Chondrocyte (in vitro differentiated cells): ENCODE measurements around the gene RMND5B. TPM values are rescaled to one million over a fixed set of nuclear protein-coding genes. Genes with fewer than 3 reads are reported as not detected.

Source experiments
- DNase-seq: peaks from one replicate; pipeline ENCODE4 v3.0.0; 2021; ENCODE audit warnings: mixed read lengths, low spot score
- H3K27ac Mint-ChIP-seq: one replicate; pipeline ENCODE4 v1.8.0; 2021; ENCODE audit warnings: mild to moderate bottlenecking, moderate library complexity, mixed read lengths; ENCODE audit not compliant: unreplicated experiment
- H3K27me3 Mint-ChIP-seq: 2 replicates; pipeline ENCODE4 v1.8.0; 2021; ENCODE audit warnings: low read depth, mixed read lengths
- H3K36me3 Mint-ChIP-seq: 2 replicates; pipeline ENCODE4 v1.8.0; 2021; ENCODE audit warnings: low read depth, mixed read lengths
- H3K4me1 Mint-ChIP-seq: 2 replicates; pipeline ENCODE4 v1.8.0; 2021; ENCODE audit warnings: low read depth, mild to moderate bottlenecking, mixed read lengths
- H3K4me3 Mint-ChIP-seq: one replicate; pipeline ENCODE4 v1.8.0; 2021; ENCODE audit warnings: mild to moderate bottlenecking, moderate library complexity, mixed read lengths; ENCODE audit not compliant: unreplicated experiment
- H3K9me3 Mint-ChIP-seq: 2 replicates; pipeline ENCODE4 v1.8.0; 2021; ENCODE audit warnings: low read depth, mixed read lengths
- CTCF ChIP-seq: fragments of 200-600 bp; sonication (generic); IDR thresholded peaks from 2 replicates; pipeline ENCODE4 v1.5.0; 2021; ENCODE audit warnings: antibody characterized with exemption, mild to moderate bottlenecking, moderate library complexity
- total RNA-seq: library from RNA; stranded (reverse); gene quantifications from 3 replicates; pipeline ENCODE4 v1.2.1, GENCODE V29; 2021

Gene RMND5B
- total RNA-seq, 1 donor from 2014 or later: 26.8 TPM

DNA sequence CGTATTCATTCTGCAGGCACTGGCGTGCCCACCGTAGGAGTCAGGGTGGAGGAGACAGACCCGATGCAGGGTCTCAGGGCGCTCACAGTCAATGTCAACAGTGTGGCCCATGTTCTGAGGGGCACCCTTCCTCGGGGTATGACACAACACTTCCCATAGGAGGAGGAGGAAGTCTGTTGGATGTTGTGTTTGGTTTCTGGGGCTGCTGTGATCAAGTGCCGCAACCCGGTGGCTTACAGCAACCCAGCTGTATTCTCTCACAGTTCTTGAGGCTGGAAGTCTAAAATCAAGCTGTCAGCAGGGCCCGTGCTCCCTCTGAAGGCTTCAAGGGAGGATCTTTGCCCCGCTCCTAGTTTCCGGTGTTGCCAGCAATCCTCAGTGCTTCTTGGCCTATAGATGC, 67.9 kb downstream of the RMND5B start:
- Mint-ChIP-seq H3K4me3 (no peak overlapping the region), H3K36me3 (no peaks in the 10 kb centered on the region), H3K9me3 (no peaks in the 10 kb centered on the region), H3K27me3 (peaks cover 4% of the 10 kb centered on the region), H3K4me1 (peaks cover 5% of the 10 kb centered on the region), H3K27ac (no peak overlapping the region)
- no peak for DNase-seq
- no peak for TF ChIP-seq CTCF

- Mint-ChIP-seq H3K27ac (no peak overlapping the region), H3K9me3 (no peaks in the 10 kb centered on the region), H3K4me3 (no peak overlapping the region), H3K4me1 (peaks cover 5% of the 10 kb centered on the region), H3K27me3 (peaks cover 2% of the 10 kb centered on the region), H3K36me3 (peaks cover 2% of the 10 kb centered on the region)
- no peak for DNase-seq
- no peak for TF ChIP-seq CTCF
These were observed 69.0 kb downstream of the RMND5B start for GRCh38 chr5:178199581-178200434.

Other genes with a start within 250 kb of the RMND5B start
- gene PROP1, start 134.8 kb upstream of the RMND5B start, total RNA-seq: not detected in 3 replicates
- gene N4BP3, start 17.5 kb upstream of the RMND5B start, total RNA-seq: 0.27 to 0.44 TPM (median 0.32 TPM) in 3 replicates
- gene NHP2, start 22.9 kb downstream of the RMND5B start, total RNA-seq: 72.2 to 106 TPM (median 74.1 TPM) in 3 replicates
- not detected in 3 replicates for gene GMCL2, start 56.4 kb downstream of the RMND5B start, total RNA-seq
- gene HNRNPAB, start 73.5 kb downstream of the RMND5B start, total RNA-seq: 152 to 215 TPM (median 156 TPM) in 3 replicates
- 40.0 to 49.1 TPM (median 43.8 TPM) in 3 replicates for gene PHYKPL, start 101.8 kb downstream of the RMND5B start, total RNA-seq